Measurements from ENCODE around the gene ELF2.

DNA sequence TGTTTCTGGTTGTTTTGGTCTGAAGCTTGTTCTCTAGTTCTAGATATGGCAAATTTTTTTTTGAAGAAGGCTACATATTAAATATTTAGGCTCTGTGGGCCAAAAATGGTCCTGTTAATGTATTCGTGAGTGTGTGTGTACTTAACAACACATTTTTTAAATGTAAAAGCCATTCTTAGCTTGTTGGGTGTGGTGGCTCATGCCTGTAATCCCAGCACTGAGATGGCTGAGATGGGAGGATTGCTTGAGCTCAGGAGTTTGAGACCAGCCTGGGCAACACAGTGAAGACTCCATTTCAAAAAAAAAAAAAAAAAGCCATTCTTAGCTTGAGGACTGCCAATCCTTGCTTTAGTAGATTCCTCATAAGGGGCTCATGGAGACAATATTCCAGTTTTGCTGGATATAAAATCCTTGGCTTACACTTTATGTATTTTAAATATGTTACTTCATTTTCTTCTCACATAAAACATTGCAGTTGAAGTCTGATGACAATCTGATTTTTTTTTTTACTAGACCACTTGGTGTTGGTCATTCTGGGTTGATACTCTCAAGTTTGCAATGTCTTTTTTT lies 138.1 kb downstream of the ELF2 start:
- TF ChIP-seq, protein P1, sequence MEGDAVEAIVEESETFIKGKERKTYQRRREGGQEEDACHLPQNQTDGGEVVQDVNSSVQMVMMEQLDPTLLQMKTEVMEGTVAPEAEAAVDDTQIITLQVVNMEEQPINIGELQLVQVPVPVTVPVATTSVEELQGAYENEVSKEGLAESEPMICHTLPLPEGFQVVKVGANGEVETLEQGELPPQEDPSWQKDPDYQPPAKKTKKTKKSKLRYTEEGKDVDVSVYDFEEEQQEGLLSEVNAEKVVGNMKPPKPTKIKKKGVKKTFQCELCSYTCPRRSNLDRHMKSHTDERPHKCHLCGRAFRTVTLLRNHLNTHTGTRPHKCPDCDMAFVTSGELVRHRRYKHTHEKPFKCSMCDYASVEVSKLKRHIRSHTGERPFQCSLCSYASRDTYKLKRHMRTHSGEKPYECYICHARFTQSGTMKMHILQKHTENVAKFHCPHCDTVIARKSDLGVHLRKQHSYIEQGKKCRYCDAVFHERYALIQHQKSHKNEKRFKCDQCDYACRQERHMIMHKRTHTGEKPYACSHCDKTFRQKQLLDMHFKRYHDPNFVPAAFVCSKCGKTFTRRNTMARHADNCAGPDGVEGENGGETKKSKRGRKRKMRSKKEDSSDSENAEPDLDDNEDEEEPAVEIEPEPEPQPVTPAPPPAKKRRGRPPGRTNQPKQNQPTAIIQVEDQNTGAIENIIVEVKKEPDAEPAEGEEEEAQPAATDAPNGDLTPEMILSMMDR (IDR thresholded peaks at IDR 0.05; ENCODE audit: poor library complexity, severe bottlenecking): no peak
- TF ChIP-seq EP300 (conservative IDR thresholded peaks at IDR 0.05; ENCODE audit: poor library complexity, severe bottlenecking) (no peak), RAD21 (conservative IDR thresholded peaks at IDR 0.05) (no peak), TAF1 (IDR thresholded peaks at IDR 0.05; ENCODE audit: low read depth) (no peak), POLR2AphosphoS5 (IDR thresholded peaks at IDR 0.05) (no peak), EZH2 (IDR thresholded peaks at IDR 0.05; ENCODE audit: borderline replicate concordance, insufficient read depth, low read length, poor library complexity, severe bottlenecking) (no peak), SMC3 (conservative IDR thresholded peaks at IDR 0.05; ENCODE audit: poor library complexity) (no peak), MXI1 (conservative IDR thresholded peaks at IDR 0.05; ENCODE audit: poor library complexity, severe bottlenecking) (no peak)
- TF ChIP-seq, protein P2, sequence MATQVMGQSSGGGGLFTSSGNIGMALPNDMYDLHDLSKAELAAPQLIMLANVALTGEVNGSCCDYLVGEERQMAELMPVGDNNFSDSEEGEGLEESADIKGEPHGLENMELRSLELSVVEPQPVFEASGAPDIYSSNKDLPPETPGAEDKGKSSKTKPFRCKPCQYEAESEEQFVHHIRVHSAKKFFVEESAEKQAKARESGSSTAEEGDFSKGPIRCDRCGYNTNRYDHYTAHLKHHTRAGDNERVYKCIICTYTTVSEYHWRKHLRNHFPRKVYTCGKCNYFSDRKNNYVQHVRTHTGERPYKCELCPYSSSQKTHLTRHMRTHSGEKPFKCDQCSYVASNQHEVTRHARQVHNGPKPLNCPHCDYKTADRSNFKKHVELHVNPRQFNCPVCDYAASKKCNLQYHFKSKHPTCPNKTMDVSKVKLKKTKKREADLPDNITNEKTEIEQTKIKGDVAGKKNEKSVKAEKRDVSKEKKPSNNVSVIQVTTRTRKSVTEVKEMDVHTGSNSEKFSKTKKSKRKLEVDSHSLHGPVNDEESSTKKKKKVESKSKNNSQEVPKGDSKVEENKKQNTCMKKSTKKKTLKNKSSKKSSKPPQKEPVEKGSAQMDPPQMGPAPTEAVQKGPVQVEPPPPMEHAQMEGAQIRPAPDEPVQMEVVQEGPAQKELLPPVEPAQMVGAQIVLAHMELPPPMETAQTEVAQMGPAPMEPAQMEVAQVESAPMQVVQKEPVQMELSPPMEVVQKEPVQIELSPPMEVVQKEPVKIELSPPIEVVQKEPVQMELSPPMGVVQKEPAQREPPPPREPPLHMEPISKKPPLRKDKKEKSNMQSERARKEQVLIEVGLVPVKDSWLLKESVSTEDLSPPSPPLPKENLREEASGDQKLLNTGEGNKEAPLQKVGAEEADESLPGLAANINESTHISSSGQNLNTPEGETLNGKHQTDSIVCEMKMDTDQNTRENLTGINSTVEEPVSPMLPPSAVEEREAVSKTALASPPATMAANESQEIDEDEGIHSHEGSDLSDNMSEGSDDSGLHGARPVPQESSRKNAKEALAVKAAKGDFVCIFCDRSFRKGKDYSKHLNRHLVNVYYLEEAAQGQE (IDR thresholded peaks at IDR 0.05; ENCODE audit: borderline replicate concordance): no peak

Measured in neural cell (in vitro differentiated cells).